ENCODE measurements around the gene SGF29.
"Not testable (repeated sequence)": the region's sequence is repeated elsewhere in the genome, so short reads cannot be mapped to it uniquely, and the experiment has no call there.

SGF29 gene

GRCh38 chr16:28609631-28610594 is 56.2 kb downstream of the SGF29 start, which contains the start of gene SULT1A1:
SULT1A1 (minus strand) TSS chr16:28610044; CDS start chr16:28608855, 1,189 bp downstream.
- no peak within 1 kb of the TSS for H3K4me3 ChIP-seq (ENCODE audit: low read depth, low read length)
- no peak for TF ChIP-seq POLR2A (IDR thresholded peaks at IDR 0.05; ENCODE audit: extremely low read depth, insufficient read length)
- no peak for TF ChIP-seq MYC (IDR thresholded peaks at IDR 0.05; ENCODE audit: low read depth, low read length)
- no peak for TF ChIP-seq CTCF (IDR thresholded peaks at IDR 0.05; ENCODE audit: low read depth, low read length)
- TF ChIP-seq MAX (IDR thresholded peaks at IDR 0.05; ENCODE audit: low read depth, low read length), result no peak
- no peak for DNase-seq (ENCODE audit: low read depth)

- DNase-seq (ENCODE audit: low read depth), result no peak
- H3K4me3 ChIP-seq (ENCODE audit: low read depth, low read length), result no peak overlapping the region
- TF ChIP-seq MYC (IDR thresholded peaks at IDR 0.05; ENCODE audit: low read depth, low read length), result no peak
- TF ChIP-seq CTCF (IDR thresholded peaks at IDR 0.05; ENCODE audit: low read depth, low read length), result no peak
- TF ChIP-seq POLR2A (IDR thresholded peaks at IDR 0.05; ENCODE audit: extremely low read depth, insufficient read length), result no peak
- no peak for TF ChIP-seq MAX (IDR thresholded peaks at IDR 0.05; ENCODE audit: low read depth, low read length)
Observed at GRCh38 chr16:28610595-28611191, 57.0 kb downstream of the SGF29 start.

- H3K4me3 ChIP-seq (ENCODE audit: low read depth, low read length); DNase-seq (ENCODE audit: low read depth): not testable (repeated sequence)
Observed at GRCh38 chr16:28612359-28613280, 58.9 kb downstream of the SGF29 start.

GRCh38 chr16:28613912-28614311 is 60.2 kb downstream of the SGF29 start:
- not testable (repeated sequence) for H3K4me3 ChIP-seq (ENCODE audit: low read depth, low read length); DNase-seq (ENCODE audit: low read depth)

GRCh38 chr16:28614561-28614960 is 60.8 kb downstream of the SGF29 start:
- not testable (repeated sequence) for H3K4me3 ChIP-seq (ENCODE audit: low read depth, low read length)

GRCh38 chr16:28615486-28616223 is 61.9 kb downstream of the SGF29 start:
- not testable (repeated sequence) for H3K4me3 ChIP-seq (ENCODE audit: low read depth, low read length); DNase-seq (ENCODE audit: low read depth)
- TF ChIP-seq CTCF (IDR thresholded peaks at IDR 0.05; ENCODE audit: low read depth, low read length), result peak; percentile 49

More at GRCh38 chr16:28614561-28614960, 60.8 kb downstream of the SGF29 start:
- not testable (repeated sequence) for DNase-seq (ENCODE audit: low read depth)

- not testable (repeated sequence) for H3K4me3 ChIP-seq (ENCODE audit: low read depth, low read length)
Observed at GRCh38 chr16:28616224-28616577, 62.5 kb downstream of the SGF29 start.

More at GRCh38 chr16:28616224-28616577, 62.5 kb downstream of the SGF29 start:
- not testable (repeated sequence) for DNase-seq (ENCODE audit: low read depth)

Data from NB4 (cell line).